ENCODE measurements around the gene TMEM119.

DNA sequence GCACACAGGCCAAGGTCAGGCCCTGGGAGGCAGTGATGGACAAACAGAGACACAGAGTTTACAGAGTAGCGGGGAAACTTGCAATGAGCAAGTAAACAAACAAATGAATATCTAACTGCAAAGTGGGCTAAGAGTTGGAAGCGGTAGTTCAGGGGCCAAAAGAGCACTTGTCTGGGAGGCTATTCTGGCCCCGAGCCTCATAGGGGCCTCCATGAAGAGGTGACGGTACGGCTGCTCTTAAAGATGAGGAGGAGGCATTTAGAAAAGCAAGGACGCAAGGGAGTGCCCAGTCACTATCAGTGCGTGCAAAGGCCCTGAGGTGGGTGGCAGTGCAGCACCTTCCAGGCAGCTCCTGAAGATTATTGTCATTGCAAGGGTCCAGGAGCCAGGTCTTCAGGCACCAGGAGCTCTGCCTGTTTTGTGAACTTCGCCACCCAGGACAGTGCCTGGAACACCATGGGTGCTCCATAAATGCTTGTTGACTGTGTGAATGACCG, 4.4 kb upstream of the TMEM119 start:
- no peak for TF ChIP-seq POLR2AphosphoS5 (IDR thresholded peaks at IDR 0.05; ENCODE audit: low read depth)
- TF ChIP-seq, protein P1, sequence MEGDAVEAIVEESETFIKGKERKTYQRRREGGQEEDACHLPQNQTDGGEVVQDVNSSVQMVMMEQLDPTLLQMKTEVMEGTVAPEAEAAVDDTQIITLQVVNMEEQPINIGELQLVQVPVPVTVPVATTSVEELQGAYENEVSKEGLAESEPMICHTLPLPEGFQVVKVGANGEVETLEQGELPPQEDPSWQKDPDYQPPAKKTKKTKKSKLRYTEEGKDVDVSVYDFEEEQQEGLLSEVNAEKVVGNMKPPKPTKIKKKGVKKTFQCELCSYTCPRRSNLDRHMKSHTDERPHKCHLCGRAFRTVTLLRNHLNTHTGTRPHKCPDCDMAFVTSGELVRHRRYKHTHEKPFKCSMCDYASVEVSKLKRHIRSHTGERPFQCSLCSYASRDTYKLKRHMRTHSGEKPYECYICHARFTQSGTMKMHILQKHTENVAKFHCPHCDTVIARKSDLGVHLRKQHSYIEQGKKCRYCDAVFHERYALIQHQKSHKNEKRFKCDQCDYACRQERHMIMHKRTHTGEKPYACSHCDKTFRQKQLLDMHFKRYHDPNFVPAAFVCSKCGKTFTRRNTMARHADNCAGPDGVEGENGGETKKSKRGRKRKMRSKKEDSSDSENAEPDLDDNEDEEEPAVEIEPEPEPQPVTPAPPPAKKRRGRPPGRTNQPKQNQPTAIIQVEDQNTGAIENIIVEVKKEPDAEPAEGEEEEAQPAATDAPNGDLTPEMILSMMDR (IDR thresholded peaks at IDR 0.05; ENCODE audit: insufficient read depth, low read length) = no peak
- TF ChIP-seq GABPA (IDR thresholded peaks at IDR 0.05; ENCODE audit: low read depth) = no peak
- TF ChIP-seq, protein P2, sequence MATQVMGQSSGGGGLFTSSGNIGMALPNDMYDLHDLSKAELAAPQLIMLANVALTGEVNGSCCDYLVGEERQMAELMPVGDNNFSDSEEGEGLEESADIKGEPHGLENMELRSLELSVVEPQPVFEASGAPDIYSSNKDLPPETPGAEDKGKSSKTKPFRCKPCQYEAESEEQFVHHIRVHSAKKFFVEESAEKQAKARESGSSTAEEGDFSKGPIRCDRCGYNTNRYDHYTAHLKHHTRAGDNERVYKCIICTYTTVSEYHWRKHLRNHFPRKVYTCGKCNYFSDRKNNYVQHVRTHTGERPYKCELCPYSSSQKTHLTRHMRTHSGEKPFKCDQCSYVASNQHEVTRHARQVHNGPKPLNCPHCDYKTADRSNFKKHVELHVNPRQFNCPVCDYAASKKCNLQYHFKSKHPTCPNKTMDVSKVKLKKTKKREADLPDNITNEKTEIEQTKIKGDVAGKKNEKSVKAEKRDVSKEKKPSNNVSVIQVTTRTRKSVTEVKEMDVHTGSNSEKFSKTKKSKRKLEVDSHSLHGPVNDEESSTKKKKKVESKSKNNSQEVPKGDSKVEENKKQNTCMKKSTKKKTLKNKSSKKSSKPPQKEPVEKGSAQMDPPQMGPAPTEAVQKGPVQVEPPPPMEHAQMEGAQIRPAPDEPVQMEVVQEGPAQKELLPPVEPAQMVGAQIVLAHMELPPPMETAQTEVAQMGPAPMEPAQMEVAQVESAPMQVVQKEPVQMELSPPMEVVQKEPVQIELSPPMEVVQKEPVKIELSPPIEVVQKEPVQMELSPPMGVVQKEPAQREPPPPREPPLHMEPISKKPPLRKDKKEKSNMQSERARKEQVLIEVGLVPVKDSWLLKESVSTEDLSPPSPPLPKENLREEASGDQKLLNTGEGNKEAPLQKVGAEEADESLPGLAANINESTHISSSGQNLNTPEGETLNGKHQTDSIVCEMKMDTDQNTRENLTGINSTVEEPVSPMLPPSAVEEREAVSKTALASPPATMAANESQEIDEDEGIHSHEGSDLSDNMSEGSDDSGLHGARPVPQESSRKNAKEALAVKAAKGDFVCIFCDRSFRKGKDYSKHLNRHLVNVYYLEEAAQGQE (IDR thresholded peaks at IDR 0.05; ENCODE audit: insufficient replicate concordance, low read depth) = no peak
- no peak for TF ChIP-seq SPI1 (IDR thresholded peaks at IDR 0.05; ENCODE audit: borderline replicate concordance, low read depth)
